NCI-H2107 (cell line): ENCODE measurements around the gene EBF4.

Experiments used
- DNase-seq: peaks from one replicate; lab custom pipeline; 2025; lab: John Stamatoyannopoulos, UW

Gene EBF4

GRCh38 chr20:2700913-2701620 lies 8.5 kb downstream of the EBF4 start:
- no peak for DNase-seq

GRCh38 chr20:2701671-2702081 lies 9.1 kb downstream of the EBF4 start:
- DNase-seq, result no peak

- no peak for DNase-seq
Observed at GRCh38 chr20:2703716-2704475, 11.3 kb downstream of the EBF4 start.

- DNase-seq, result no peak
Observed at GRCh38 chr20:2705931-2706645, 13.5 kb downstream of the EBF4 start.

GRCh38 chr20:2706688-2707352 lies 14.2 kb downstream of the EBF4 start:
- DNase-seq, result no peak

- DNase-seq, result no peak
Observed at GRCh38 chr20:2707353-2708072, 14.9 kb downstream of the EBF4 start.

- peak; percentile 21 for DNase-seq
Observed at GRCh38 chr20:2708073-2708415, 15.5 kb downstream of the EBF4 start.

GRCh38 chr20:2708665-2709064 lies 16.1 kb downstream of the EBF4 start:
- DNase-seq, result no peak

GRCh38 chr20:2709205-2709981 lies 16.8 kb downstream of the EBF4 start:
- DNase-seq, result no peak

- no peak for DNase-seq
Observed at GRCh38 chr20:2713285-2713684, 20.7 kb downstream of the EBF4 start.

GRCh38 chr20:2729251-2729713 lies 36.7 kb downstream of the EBF4 start:
- no peak for DNase-seq

- no peak for DNase-seq
Observed at GRCh38 chr20:2729791-2730190, 37.2 kb downstream of the EBF4 start.

GRCh38 chr20:2734899-2735298 lies 42.3 kb downstream of the EBF4 start:
- DNase-seq, result no peak

GRCh38 chr20:2736441-2736840 lies 43.9 kb downstream of the EBF4 start:
- DNase-seq, result no peak

GRCh38 chr20:2738331-2739041 lies 45.9 kb downstream of the EBF4 start:
- DNase-seq, result no peak

GRCh38 chr20:2739042-2739398 lies 46.4 kb downstream of the EBF4 start:
- DNase-seq, result no peak

- DNase-seq, result no peak
Observed at GRCh38 chr20:2740702-2741101, 48.1 kb downstream of the EBF4 start.

- DNase-seq, result no peak
Observed at GRCh38 chr20:2741463-2741862, 48.9 kb downstream of the EBF4 start.

GRCh38 chr20:2741881-2742280 lies 49.3 kb downstream of the EBF4 start:
- no peak for DNase-seq

GRCh38 chr20:2742431-2742830 lies 49.9 kb downstream of the EBF4 start:
- DNase-seq, result no peak
